Measurements from ENCODE around the gene ATXN3L. TPM values are rescaled to one million over a fixed set of nuclear protein-coding genes. Genes with fewer than 3 reads are reported as not detected.

ATXN3L gene
- total RNA-seq, 1 experiment from 2014 or later, result not detected

- no peaks in the 10 kb centered on the region for H3K9me2 ChIP-seq (ENCODE audit: insufficient read depth)
- H2AFZ ChIP-seq (ENCODE audit: low read depth, low read length, poor library complexity, severe bottlenecking), result no peak overlapping the region
- no peak overlapping the region for H3K27ac ChIP-seq (ENCODE audit: low read depth, low read length)
- H3K9ac ChIP-seq (ENCODE audit: low read length), result no peak overlapping the region
- CTCF ChIA-PET, result no interaction called here
- no peaks in the 10 kb centered on the region for H4K20me1 ChIP-seq (ENCODE audit: insufficient read depth)
- intact Hi-C loops (cut with micrococcal nuclease), result no loop called here
- DNase-seq (ENCODE audit: low read depth, low spot score) (no peak), ATAC-seq (no peak)
- RAD21 ChIA-PET (ENCODE audit: low non-redundant PET in 1 of 2, low total read pairs in 2 of 2, uncharacterized antibody in 2 of 2, unreplicated experiment in 2 of 2), result no interaction called here
- H3K4me1 ChIP-seq (ENCODE audit: control insufficient read depth in 1 of 2, insufficient read depth in 2 of 2, low read length in 2 of 2), result no peaks in the 10 kb centered on the region
- H3K27me3 ChIP-seq (ENCODE audit: insufficient read depth, low read length), result no peaks in the 10 kb centered on the region
- H3K4me2 ChIP-seq (ENCODE audit: low read length), result no peak overlapping the region
- no peaks in the 10 kb centered on the region for H3K79me2 ChIP-seq (ENCODE audit: insufficient read depth, low read length)
- no peak overlapping the region for H3K4me3 ChIP-seq (replicated peaks in 1 of 2; ENCODE audit: low read depth in 1 of 2, low read length in 2 of 2)
- no peaks in the 10 kb centered on the region for H3K9me3 ChIP-seq (ENCODE audit: control insufficient read depth in 1 of 2, insufficient read depth in 1 of 2, low read depth in 1 of 2, low read length in 2 of 2)
- no TSS peak for BruUV-seq (replicated peaks)
- POLR2A ChIA-PET, result no interaction called here
- no peaks in the 10 kb centered on the region for H3K36me3 ChIP-seq (ENCODE audit: control insufficient read depth in 1 of 2, insufficient read depth in 2 of 2, low read length in 2 of 2)
- no peak for TF ChIP-seq POLR2A (IDR thresholded peaks at IDR 0.05; ENCODE audit: borderline replicate concordance, extremely low read depth, insufficient read depth, insufficient read length)
- no peak for TF ChIP-seq ELF1 (IDR thresholded peaks at IDR 0.05; ENCODE audit: borderline replicate concordance, low read depth)
- no peak for TF ChIP-seq POLR2AphosphoS5 (IDR thresholded peaks at IDR 0.05; ENCODE audit: low read depth, low read length)
- TF ChIP-seq CEBPB (IDR thresholded peaks at IDR 0.05; ENCODE audit: low read depth), result no peak
- TF ChIP-seq, protein P1, sequence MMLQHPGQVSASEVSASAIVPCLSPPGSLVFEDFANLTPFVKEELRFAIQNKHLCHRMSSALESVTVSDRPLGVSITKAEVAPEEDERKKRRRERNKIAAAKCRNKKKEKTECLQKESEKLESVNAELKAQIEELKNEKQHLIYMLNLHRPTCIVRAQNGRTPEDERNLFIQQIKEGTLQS (IDR thresholded peaks at IDR 0.05), result no peak
- no peak for TF ChIP-seq SIN3A (IDR thresholded peaks at IDR 0.05; ENCODE audit: low read depth)
- no peak for TF ChIP-seq RAD21 (IDR thresholded peaks at IDR 0.05; ENCODE audit: low read depth)
- no peak for TF ChIP-seq ZNF274 (IDR thresholded peaks at IDR 0.05; ENCODE audit: low read depth, low read length)
- TF ChIP-seq YY1 (IDR thresholded peaks at IDR 0.05; ENCODE audit: extremely low read depth, insufficient replicate concordance, low read depth, low read length), result no peak
- TF ChIP-seq, protein P2, sequence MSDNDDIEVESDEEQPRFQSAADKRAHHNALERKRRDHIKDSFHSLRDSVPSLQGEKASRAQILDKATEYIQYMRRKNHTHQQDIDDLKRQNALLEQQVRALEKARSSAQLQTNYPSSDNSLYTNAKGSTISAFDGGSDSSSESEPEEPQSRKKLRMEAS (IDR thresholded peaks at IDR 0.05), result no peak
- TF ChIP-seq JUND (IDR thresholded peaks at IDR 0.05), result no peak
- TF ChIP-seq REST (IDR thresholded peaks at IDR 0.05; ENCODE audit: low read depth), result no peak
- TF ChIP-seq EZH2 (IDR thresholded peaks at IDR 0.05), result no peak
- TF ChIP-seq SP1 (IDR thresholded peaks at IDR 0.05; ENCODE audit: low read depth), result no peak
- no peak for TF ChIP-seq ZFX (IDR thresholded peaks at IDR 0.05)
Observed at GRCh38 chrX:13364230-13364857, 44.5 kb upstream of the ATXN3L start.
